Spleen (tissue), 7 donors: ENCODE measurements around the gene KIAA1549.

Experiments
- POLR2AphosphoS5 ChIP-seq, 3 donors: sonication (generic); formaldehyde crosslinking; IDR thresholded peaks; one replicate each; pipeline ENCODE4 v1.5.1; 2017; ENCODE audit warnings: antibody characterized with exemption in 3 of 3
- TF ChIP-seq, protein P1 (sequence below), 11 experiments: fragments of 200-600 bp in 7 of 11; fragments of 450-650 bp in 4 of 11; sonication (generic) in 4 of 11; IDR thresholded peaks in 8 of 11; conservative IDR thresholded peaks in 3 of 11; 1 replicate in 7 of 11; 2 replicates in 4 of 11; pipeline versions ENCODE4 v1.4.0 to v1.8.0; 2016 to 2021; ENCODE audit warnings: antibody characterized with exemption in 11 of 11, inconsistent platforms in 4 of 11, mild to moderate bottlenecking in 1 of 11
- donor health status: DM: no; HTN: no; CAD: no; lungs with moderate emphysema.
- donor health status: DM: no; HTN: no; CAD: no.
- donor health status: DM: no; HTN: no; CAD: no.

DNA sequence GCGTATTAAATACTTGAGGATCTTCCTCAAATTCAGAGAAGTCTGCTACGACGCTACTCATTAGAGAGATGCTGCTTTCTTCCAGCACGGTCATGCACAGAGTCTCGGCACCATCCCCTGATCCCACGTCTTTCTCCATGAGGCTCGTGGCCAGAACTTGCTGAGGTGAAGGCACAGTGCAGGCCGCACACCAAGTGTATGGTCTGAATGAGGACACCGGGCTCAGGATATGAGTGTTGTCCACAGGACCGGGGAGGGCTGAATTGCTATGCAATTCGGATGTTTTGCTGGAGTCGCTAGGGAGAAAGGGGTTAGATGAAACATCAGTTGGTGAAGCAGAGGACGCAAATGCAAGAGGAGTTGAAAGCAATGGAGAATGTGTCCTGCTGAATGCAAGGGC, 63.0 kb downstream of the KIAA1549 start:
- TF ChIP-seq, protein P1, sequence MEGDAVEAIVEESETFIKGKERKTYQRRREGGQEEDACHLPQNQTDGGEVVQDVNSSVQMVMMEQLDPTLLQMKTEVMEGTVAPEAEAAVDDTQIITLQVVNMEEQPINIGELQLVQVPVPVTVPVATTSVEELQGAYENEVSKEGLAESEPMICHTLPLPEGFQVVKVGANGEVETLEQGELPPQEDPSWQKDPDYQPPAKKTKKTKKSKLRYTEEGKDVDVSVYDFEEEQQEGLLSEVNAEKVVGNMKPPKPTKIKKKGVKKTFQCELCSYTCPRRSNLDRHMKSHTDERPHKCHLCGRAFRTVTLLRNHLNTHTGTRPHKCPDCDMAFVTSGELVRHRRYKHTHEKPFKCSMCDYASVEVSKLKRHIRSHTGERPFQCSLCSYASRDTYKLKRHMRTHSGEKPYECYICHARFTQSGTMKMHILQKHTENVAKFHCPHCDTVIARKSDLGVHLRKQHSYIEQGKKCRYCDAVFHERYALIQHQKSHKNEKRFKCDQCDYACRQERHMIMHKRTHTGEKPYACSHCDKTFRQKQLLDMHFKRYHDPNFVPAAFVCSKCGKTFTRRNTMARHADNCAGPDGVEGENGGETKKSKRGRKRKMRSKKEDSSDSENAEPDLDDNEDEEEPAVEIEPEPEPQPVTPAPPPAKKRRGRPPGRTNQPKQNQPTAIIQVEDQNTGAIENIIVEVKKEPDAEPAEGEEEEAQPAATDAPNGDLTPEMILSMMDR (IDR thresholded peaks at IDR 0.05 in 8 of 11, conservative IDR thresholded peaks at IDR 0.05 in 3 of 11) = no peak
- no peak for TF ChIP-seq POLR2AphosphoS5 (IDR thresholded peaks at IDR 0.05)
